HepG2 (cell line): ENCODE data around the gene FBXO39. TPM values are rescaled to one million over a fixed set of nuclear protein-coding genes. Genes with fewer than 3 reads are reported as not detected.

Experiments used
- ARID3A ChIP-seq: IDR thresholded peaks from 2 replicates; pipeline ENCODE4 v1.6.1; 2012; ENCODE audit warnings: low read depth, low read length, improper control_type of control experiment
- DPF2 ChIP-seq: sonication (generic); formaldehyde crosslinking; IDR thresholded peaks from 2 replicates; pipeline ENCODE4 v1.4.0; 2020; ENCODE audit warnings: mild to moderate bottlenecking, low read depth, missing genetic modification reagents, borderline replicate concordance
- FOXA3 ChIP-seq: IDR thresholded peaks from 2 replicates; pipeline ENCODE4 v1.6.1; 2016; ENCODE audit warnings: missing genetic modification reagents, missing compliant biosample characterization
- FOXO1 ChIP-seq: sonication (generic); formaldehyde crosslinking; IDR thresholded peaks from 2 replicates; pipeline ENCODE4 v1.4.0; 2020; ENCODE audit warnings: missing genetic modification reagents
- GABPA ChIP-seq, 2 experiments: IDR thresholded peaks; 2 replicates each; pipeline ENCODE4 v1.6.1; 2011 to 2016; ENCODE audit warnings: low read depth in 2 of 2, low read length in 1 of 2, missing biosample characterization in 1 of 2, missing genetic modification characterization in 1 of 2
- HNF1B ChIP-seq: sonication (generic); formaldehyde crosslinking; IDR thresholded peaks from 2 replicates; pipeline ENCODE4 v1.5.1; 2020; ENCODE audit warnings: mild to moderate bottlenecking, moderate library complexity, missing genetic modification reagents
- HNF4G ChIP-seq, 2 experiments: sonication (generic) in 1 of 2; formaldehyde crosslinking in 1 of 2; IDR thresholded peaks; 2 replicates each; pipeline versions ENCODE4 v1.4.0 to v1.6.1; 2011 to 2020; ENCODE audit warnings: borderline replicate concordance in 2 of 2, low read depth in 2 of 2, mild to moderate bottlenecking in 2 of 2, low read length in 1 of 2, missing genetic modification reagents in 1 of 2, moderate library complexity in 1 of 2
- IRF9 ChIP-seq: sonication (generic); formaldehyde crosslinking; IDR thresholded peaks from 2 replicates; pipeline ENCODE4 v1.8.0; 2022; ENCODE audit warnings: missing genetic modification reagents, mild to moderate bottlenecking, borderline replicate concordance
- KLF6 ChIP-seq: IDR thresholded peaks from 2 replicates; pipeline ENCODE4 v1.8.0; 2016; ENCODE audit warnings: missing biosample characterization, missing genetic modification reagents
- NFYC ChIP-seq: IDR thresholded peaks from 2 replicates; pipeline ENCODE4 v1.6.1; 2016; ENCODE audit warnings: missing genetic modification reagents, missing compliant biosample characterization
- NR2F6 ChIP-seq, 2 experiments: IDR thresholded peaks; 2 replicates each; pipeline ENCODE4 v1.6.1; 2016; ENCODE audit warnings: antibody characterized with exemption in 1 of 2, mild to moderate bottlenecking in 1 of 2
- PBX2 ChIP-seq: IDR thresholded peaks from 2 replicates; pipeline ENCODE4 v1.6.1; 2016; ENCODE audit warnings: control low read depth
- SAP130 ChIP-seq: IDR thresholded peaks from 2 replicates; pipeline ENCODE4 v1.6.1; 2016; ENCODE audit warnings: low read depth
- SMARCE1 ChIP-seq: fragments of 450-650 bp; IDR thresholded peaks from 2 replicates; pipeline ENCODE4 v1.6.1; 2017; ENCODE audit warnings: borderline replicate concordance
- SOX6 ChIP-seq, 2 experiments: fragments of 450-650 bp in 1 of 2; sonication (generic) in 1 of 2; formaldehyde crosslinking in 1 of 2; IDR thresholded peaks; 2 replicates each; pipeline versions ENCODE4 v1.4.0 to v1.6.1; 2017 to 2020; ENCODE audit warnings: antibody characterized with exemption in 1 of 2, mild to moderate bottlenecking in 1 of 2, missing genetic modification reagents in 1 of 2
- SPEN ChIP-seq: sonication (generic); formaldehyde crosslinking; IDR thresholded peaks from 2 replicates; pipeline ENCODE4 v1.5.1; 2020; ENCODE audit warnings: low read depth, mild to moderate bottlenecking, missing genetic modification reagents
- ZNF20 ChIP-seq: sonication (generic); formaldehyde crosslinking; IDR thresholded peaks from 2 replicates; pipeline ENCODE4 v1.4.0; 2020; ENCODE audit warnings: mild to moderate bottlenecking, moderate library complexity, missing genetic modification reagents
- ZNF253 ChIP-seq: sonication (generic); formaldehyde crosslinking; IDR thresholded peaks from 2 replicates; pipeline ENCODE4 v1.8.0; 2022; ENCODE audit warnings: mild to moderate bottlenecking, missing genetic modification reagents, borderline replicate concordance
- ZNF296 ChIP-seq: sonication (generic); formaldehyde crosslinking; conservative IDR thresholded peaks from 2 replicates; pipeline ENCODE4 v1.5.0; 2020; ENCODE audit warnings: mild to moderate bottlenecking, missing genetic modification reagents
- ZNF543 ChIP-seq: sonication (generic); formaldehyde crosslinking; IDR thresholded peaks from 2 replicates; pipeline ENCODE4 v1.4.0; 2020; ENCODE audit warnings: mild to moderate bottlenecking, missing genetic modification reagents
- ZNF782 ChIP-seq: sonication (generic); formaldehyde crosslinking; IDR thresholded peaks from 2 replicates; pipeline ENCODE4 v1.4.0; 2020; ENCODE audit warnings: missing genetic modification reagents, mild to moderate bottlenecking, borderline replicate concordance
- ZNF788 ChIP-seq: sonication (generic); formaldehyde crosslinking; IDR thresholded peaks from 2 replicates; pipeline ENCODE4 v1.5.0; 2020; ENCODE audit warnings: mild to moderate bottlenecking, missing genetic modification reagents, borderline replicate concordance
- ZSCAN25 ChIP-seq: sonication (generic); formaldehyde crosslinking; IDR thresholded peaks from 2 replicates; pipeline ENCODE4 v1.8.0; 2022; ENCODE audit warnings: mild to moderate bottlenecking, missing genetic modification reagents
- polyA plus RNA-seq, 8 experiments: library from polyadenylated mRNA; depleted of rRNA in 3 of 8; stranded (reverse) in 7 of 8; unstranded in 1 of 8; fragments of >200 nt; fragmentation: Illumina TruSeq in 4 of 8; extraction: Trizol in 4 of 8; gene quantifications; 2 replicates each; pipeline versions ENCODE4 v1.2.1 to v1.2.3, GENCODE V29; 2011 to 2016; ENCODE audit warnings: low read depth in 4 of 8, missing spikeins in 1 of 8, mixed read lengths in 1 of 8; ENCODE audit not compliant: insufficient read depth in 1 of 8
- total RNA-seq, 5 experiments: library from RNA; depleted of rRNA; stranded (reverse); fragments of >200 nt; fragmentation: Illumina TruSeq; extraction: Trizol; gene quantifications; 2 replicates each; pipeline ENCODE4 v1.2.3, GENCODE V29; 2016; ENCODE audit warnings: low read depth in 1 of 5

FBXO39 gene
- total and polyA plus RNA-seq, 2 of the 13 experiments (the other 11 are each of a cell fraction or from before 2014, with no cell fraction given) = 0.09 TPM; not detected in 1

GRCh38 chr17:6752068-6752909, 23.7 kb upstream of the FBXO39 start (continued):
- TF ChIP-seq ZNF296 (no peak), DPF2 (CRISPR knock-in tag) (peak; percentile 56; the same call in 1 of the 2 replicates), ZNF782 (no peak), HNF1B (CRISPR knock-in tag) (peak; percentile 82), ZSCAN25 (peak; percentile 66), NR2F6 (IDR thresholded peaks at IDR 0.05) (no peak), NR2F6 (CRISPR knock-in tag; IDR thresholded peaks at IDR 0.05) (0 out of 2 replicates have a peak, but pooled peaks have one; percentile 34), FOXO1 (peak; percentile 89), SMARCE1 (no peak), IRF9 (no peak), SOX6 (IDR thresholded peaks at IDR 0.05) (no peak), SOX6 (CRISPR knock-in tag; IDR thresholded peaks at IDR 0.05) (peak; percentile 56), GABPA (IDR thresholded peaks at IDR 0.05; ENCODE audit: low read depth, low read length) (no peak), GABPA (CRISPR knock-in tag; IDR thresholded peaks at IDR 0.05; ENCODE audit: low read depth) (peak; percentile 77), HNF4G (IDR thresholded peaks at IDR 0.05; ENCODE audit: borderline replicate concordance, low read depth, low read length) (peak; percentile 43; the same call in 1 of the 2 replicates), HNF4G (CRISPR knock-in tag; IDR thresholded peaks at IDR 0.05; ENCODE audit: borderline replicate concordance, low read depth) (no peak), ZNF20 (CRISPR knock-in tag) (no peak), PBX2 (peak; percentile 64), SPEN (0 out of 2 replicates have a peak, but pooled peaks have one; percentile 49), ARID3A (peak; percentile 21; the same call in 1 of the 2 replicates), ZNF788 (no peak), ZNF253 (CRISPR knock-in tag) (no peak), SAP130 (CRISPR knock-in tag) (peak; percentile 63), ZNF543 (CRISPR knock-in tag) (peak; percentile 24; the same call in 1 of the 2 replicates), KLF6 (CRISPR knock-in tag) (peak; percentile 71; the same call in 1 of the 2 replicates), FOXA3 (CRISPR knock-in tag) (peak; percentile 89), NFYC (peak; percentile 53; the same call in 1 of the 2 replicates)
